Measurements from ENCODE around the gene MPPED1. TPM values are rescaled to one million over a fixed set of nuclear protein-coding genes. Genes with fewer than 3 reads are reported as not detected.

The MPPED1 gene
- total RNA-seq, 2 experiments from 2014 or later = not detected

DNA sequence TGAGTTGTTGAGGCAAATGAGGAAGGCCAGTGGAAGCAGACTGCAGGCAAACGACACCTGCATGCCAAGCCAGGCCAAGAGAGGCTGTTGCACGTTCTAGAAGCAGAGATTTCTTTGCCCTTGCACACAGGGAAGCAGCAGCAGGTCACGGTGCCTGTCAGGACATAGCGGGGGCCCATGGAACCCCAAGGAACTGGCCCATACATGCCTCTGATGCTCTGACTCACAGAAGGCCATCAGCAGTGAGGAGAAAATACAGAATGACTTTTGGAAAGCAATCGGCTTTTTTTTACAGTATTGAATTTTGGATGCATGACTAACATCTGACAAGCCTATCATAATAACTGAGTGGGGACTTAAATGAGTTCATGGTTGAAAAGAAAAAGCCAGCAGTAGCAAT is 123.9 kb downstream of the MPPED1 start:
- ChIA-PET CTCF (no interaction called here), POLR2A (no interaction called here)
- no peak overlapping the region for H3K27ac Mint-ChIP-seq
- H3K4me3 Mint-ChIP-seq = no peak overlapping the region
- no peaks in the 10 kb centered on the region for H3K36me3 Mint-ChIP-seq
- H3K9me3 Mint-ChIP-seq = no peaks in the 10 kb centered on the region
- intact Hi-C loops (cut with micrococcal nuclease) = no loop called here
- peaks cover 11% of the 10 kb centered on the region for H3K27me3 Mint-ChIP-seq
- H3K4me1 Mint-ChIP-seq (ENCODE audit: low read depth) = no peaks in the 10 kb centered on the region
- DNase-seq = no peak

DNA sequence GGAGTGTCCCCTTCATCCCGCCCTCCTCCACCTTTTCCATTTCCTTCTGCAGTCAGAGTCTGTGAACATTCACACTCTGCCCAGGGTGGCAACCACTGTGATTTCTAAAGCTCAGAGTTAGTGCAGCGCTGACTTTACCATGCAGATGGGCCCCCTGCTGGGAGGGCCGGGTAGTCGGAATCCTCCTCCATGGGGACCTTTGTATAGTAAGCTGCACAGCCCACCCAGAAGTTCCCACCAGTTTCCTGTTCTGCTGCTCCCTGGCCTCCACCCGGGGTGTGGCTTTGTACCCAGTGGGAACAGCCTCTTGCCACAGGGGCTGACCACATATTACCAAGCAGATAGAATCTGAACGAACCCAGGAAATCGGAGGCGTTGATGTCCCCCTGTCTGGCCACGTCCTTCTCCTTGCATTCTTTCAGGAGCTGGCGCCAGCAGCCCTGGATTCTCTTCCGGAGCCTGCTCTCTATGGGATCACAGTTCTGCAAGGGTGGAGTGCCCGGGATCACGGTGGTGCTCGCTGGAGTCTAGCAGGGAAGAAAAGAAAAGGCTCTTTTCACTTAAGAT is 125.3 kb downstream of the MPPED1 start:
- H3K36me3 Mint-ChIP-seq = no peaks in the 10 kb centered on the region
- ChIA-PET POLR2A (no interaction called here), CTCF (interaction anchor here (1.0 kb wide), 2 partner anchors 16 to 150 kb away, joined by 3 read pairs; no protein-coding TSS in a partner anchor)
- no peak overlapping the region for H3K4me3 Mint-ChIP-seq
- H3K27ac Mint-ChIP-seq = no peak overlapping the region
- intact Hi-C loops (cut with micrococcal nuclease) = no loop called here
- no peaks in the 10 kb centered on the region for H3K9me3 Mint-ChIP-seq
- peaks cover 16% of the 10 kb centered on the region for H3K27me3 Mint-ChIP-seq
- no peak for DNase-seq
- H3K4me1 Mint-ChIP-seq (ENCODE audit: low read depth) = no peaks in the 10 kb centered on the region

DNA sequence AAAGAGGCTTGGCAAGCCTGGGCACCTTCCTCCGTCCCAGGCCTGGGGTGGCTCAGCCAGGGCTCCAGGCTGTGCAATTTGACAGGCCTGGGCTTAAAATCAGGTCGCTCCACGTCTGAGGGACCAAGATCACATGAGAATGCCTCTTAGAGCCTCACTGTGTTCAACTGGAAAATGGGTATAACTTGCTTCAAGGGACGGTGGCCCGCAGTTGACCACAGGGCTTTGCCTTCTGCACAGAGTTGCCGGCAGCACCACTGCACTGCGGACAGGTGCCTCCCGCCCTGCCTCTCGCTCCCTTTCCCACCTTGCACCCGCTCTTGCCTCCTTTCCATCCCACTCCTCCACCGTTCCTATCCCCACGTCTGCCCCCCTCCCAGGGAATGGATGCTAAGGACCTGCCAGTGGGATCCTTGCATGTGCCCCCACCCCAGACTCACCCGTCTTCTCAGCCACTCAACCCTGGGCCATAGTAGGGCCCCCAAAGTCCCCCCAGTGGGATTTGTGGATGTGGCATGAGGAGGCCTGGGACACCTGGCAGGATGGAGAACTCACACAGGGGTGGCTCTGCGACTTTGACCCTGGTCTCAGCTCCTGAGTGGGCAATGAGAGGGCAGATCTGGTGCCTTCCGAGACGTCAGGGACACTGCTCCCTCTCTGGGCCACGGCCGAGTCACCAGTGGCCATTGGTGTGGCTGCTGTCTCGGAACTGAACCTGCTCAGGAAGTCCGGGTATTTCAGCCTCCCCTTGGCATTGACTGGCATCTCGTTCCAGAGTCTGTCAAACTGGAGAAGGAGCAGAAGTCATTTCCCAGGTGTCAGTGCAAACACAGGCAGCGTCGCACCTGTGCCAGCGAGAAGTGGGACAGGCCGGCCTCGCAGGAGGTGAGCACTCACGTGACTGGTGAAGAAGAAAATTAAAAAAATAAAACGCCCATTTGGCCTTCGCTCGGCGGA is 128.0 kb downstream of the MPPED1 start:
- POLR2A ChIA-PET = no interaction called here

DNA sequence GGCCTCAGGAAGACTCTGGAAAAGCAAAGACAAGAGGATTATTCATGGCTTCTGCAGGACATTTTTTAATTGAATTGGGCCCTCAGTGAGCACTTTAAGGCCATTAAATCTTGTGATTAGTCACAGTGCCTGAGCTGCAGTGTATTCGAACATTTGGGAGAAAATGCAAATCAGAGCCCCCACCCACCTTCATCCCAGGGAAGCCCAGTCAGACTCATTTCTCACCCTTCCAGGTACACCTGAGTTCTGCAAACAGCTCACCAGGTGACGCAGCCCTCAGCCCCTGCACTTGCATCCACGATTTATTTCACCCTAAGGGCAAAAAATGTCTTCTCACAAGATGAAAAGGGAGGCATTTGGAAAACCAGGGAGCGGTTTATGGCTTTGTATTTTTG is 128.7 kb downstream of the MPPED1 start:
- no peaks in the 10 kb centered on the region for H3K36me3 Mint-ChIP-seq
- H3K27me3 Mint-ChIP-seq = peaks cover 16% of the 10 kb centered on the region
- no peak overlapping the region for H3K27ac Mint-ChIP-seq
- H3K9me3 Mint-ChIP-seq = no peaks in the 10 kb centered on the region
- CTCF ChIA-PET = no interaction called here
- no peaks in the 10 kb centered on the region for H3K4me1 Mint-ChIP-seq (ENCODE audit: low read depth)
- no peak for DNase-seq
- intact Hi-C loops (cut with micrococcal nuclease) = no loop called here
- POLR2A ChIA-PET = no interaction called here
- no peak overlapping the region for H3K4me3 Mint-ChIP-seq

More for the DNA sequence above, 128.0 kb downstream of the MPPED1 start:
- H3K4me1 Mint-ChIP-seq (ENCODE audit: low read depth) = no peaks in the 10 kb centered on the region
- CTCF ChIA-PET = no interaction called here
- intact Hi-C loops (cut with micrococcal nuclease) = no loop called here
- no peak for DNase-seq
- H3K36me3 Mint-ChIP-seq = no peaks in the 10 kb centered on the region
- no peak overlapping the region for H3K27ac Mint-ChIP-seq
- H3K9me3 Mint-ChIP-seq = no peaks in the 10 kb centered on the region
- H3K4me3 Mint-ChIP-seq = no peak overlapping the region
- peaks cover 19% of the 10 kb centered on the region for H3K27me3 Mint-ChIP-seq

GRCh38 chr22:43541022-43541421 is 129.2 kb downstream of the MPPED1 start:
- no peaks in the 10 kb centered on the region for H3K9me3 Mint-ChIP-seq
- no peaks in the 10 kb centered on the region for H3K4me1 Mint-ChIP-seq (ENCODE audit: low read depth)
- no peak for DNase-seq
- CTCF ChIA-PET = no interaction called here
- intact Hi-C loops (cut with micrococcal nuclease) = no loop called here
- no peak overlapping the region for H3K27ac Mint-ChIP-seq
- POLR2A ChIA-PET = no interaction called here
- peaks cover 16% of the 10 kb centered on the region for H3K27me3 Mint-ChIP-seq
- no peaks in the 10 kb centered on the region for H3K36me3 Mint-ChIP-seq
- no peak overlapping the region for H3K4me3 Mint-ChIP-seq

GRCh38 chr22:43541462-43542407 is 129.9 kb downstream of the MPPED1 start:
- CTCF ChIA-PET = no interaction called here
- POLR2A ChIA-PET = no interaction called here
- Mint-ChIP-seq H3K27me3 (peaks cover 16% of the 10 kb centered on the region), H3K27ac (no peak overlapping the region), H3K9me3 (no peaks in the 10 kb centered on the region), H3K36me3 (no peaks in the 10 kb centered on the region), H3K4me1 (ENCODE audit: low read depth) (no peaks in the 10 kb centered on the region), H3K4me3 (no peak overlapping the region)
- no peak for DNase-seq
- intact Hi-C loops (cut with micrococcal nuclease) = no loop called here

DNA sequence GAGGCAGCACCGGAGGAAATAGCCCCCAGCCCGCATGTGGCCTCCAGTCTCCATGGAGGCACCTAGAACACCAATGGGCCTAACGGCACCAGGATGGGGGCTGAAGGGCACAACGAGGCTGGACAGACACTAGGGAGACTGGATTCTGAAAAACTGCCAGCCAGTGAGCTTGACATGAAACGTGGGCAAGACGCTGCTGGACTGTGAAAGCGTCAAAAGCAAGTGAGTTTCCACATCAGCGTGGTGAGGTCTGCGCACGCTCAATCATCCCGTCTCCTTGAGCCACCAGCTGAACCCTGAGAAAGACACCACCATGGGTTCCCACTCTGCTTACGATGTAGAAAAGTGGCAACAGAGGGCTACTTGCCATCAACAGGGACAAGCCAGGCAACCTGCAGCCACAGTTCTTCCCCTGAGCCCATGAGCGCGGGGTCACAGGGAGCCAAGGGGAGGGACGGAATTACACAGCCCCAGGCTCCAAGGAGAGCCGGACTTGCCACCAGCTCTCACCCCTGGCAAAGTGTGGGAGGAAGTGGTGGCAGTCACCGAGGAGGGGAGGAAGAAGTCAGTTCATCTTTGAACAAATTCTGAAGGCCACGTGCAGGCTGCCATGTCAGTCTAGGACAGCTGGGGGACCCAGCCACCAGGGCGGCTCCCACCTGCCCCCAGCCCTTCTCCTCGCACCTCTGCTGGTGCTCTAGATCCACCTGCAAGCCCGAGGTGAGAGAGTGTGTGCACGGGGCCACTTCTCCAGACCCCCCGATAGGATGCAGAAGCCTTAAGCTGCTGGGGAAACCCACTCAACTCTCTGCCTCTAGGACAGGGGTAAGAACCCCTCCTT is 131.1 kb downstream of the MPPED1 start:
- H3K27ac Mint-ChIP-seq = no peak overlapping the region
- H3K4me1 Mint-ChIP-seq (ENCODE audit: low read depth) = no peaks in the 10 kb centered on the region
- ChIA-PET POLR2A (no interaction called here), CTCF (no interaction called here)
- intact Hi-C loops (cut with micrococcal nuclease) = no loop called here
- no peaks in the 10 kb centered on the region for H3K36me3 Mint-ChIP-seq
- peaks cover 10% of the 10 kb centered on the region for H3K27me3 Mint-ChIP-seq
- DNase-seq = no peak
- no peak overlapping the region for H3K4me3 Mint-ChIP-seq
- no peaks in the 10 kb centered on the region for H3K9me3 Mint-ChIP-seq

GRCh38 chr22:43543522-43544288 is 131.9 kb downstream of the MPPED1 start:
- Mint-ChIP-seq H3K27me3 (peaks cover 8% of the 10 kb centered on the region), H3K36me3 (no peaks in the 10 kb centered on the region), H3K27ac (no peak overlapping the region), H3K4me3 (no peak overlapping the region), H3K9me3 (no peaks in the 10 kb centered on the region), H3K4me1 (ENCODE audit: low read depth) (no peaks in the 10 kb centered on the region)
- DNase-seq = no peak
- ChIA-PET POLR2A (no interaction called here), CTCF (interaction anchor here (0.7 kb wide), 1 partner anchor 69 kb away, joined by 3 read pairs; no protein-coding TSS in a partner anchor)
- intact Hi-C loops (cut with micrococcal nuclease) = no loop called here

GRCh38 chr22:43544289-43544673 is 132.5 kb downstream of the MPPED1 start:
- POLR2A ChIA-PET = no interaction called here
- Mint-ChIP-seq H3K27ac (no peak overlapping the region), H3K4me1 (ENCODE audit: low read depth) (no peaks in the 10 kb centered on the region), H3K4me3 (no peak overlapping the region), H3K9me3 (no peaks in the 10 kb centered on the region), H3K36me3 (no peaks in the 10 kb centered on the region), H3K27me3 (peaks cover 8% of the 10 kb centered on the region)
- DNase-seq = no peak
- intact Hi-C loops (cut with micrococcal nuclease) = no loop called here
- CTCF ChIA-PET = interaction anchor here (0.5 to 0.7 kb wide), 2 partner anchors 69 to 274 kb away, joined by 3 read pairs; no protein-coding TSS in a partner anchor

- CTCF ChIA-PET = interaction anchor here (1.1 kb wide), 1 partner anchor 17 kb away, joined by 3 read pairs; no protein-coding TSS in a partner anchor
- no peak overlapping the region for H3K4me3 Mint-ChIP-seq
- no peak for DNase-seq
Measured at GRCh38 chr22:43546186-43546585, 134.4 kb downstream of the MPPED1 start.

GRCh38 chr22:43550024-43550620 is 138.3 kb downstream of the MPPED1 start:
- Mint-ChIP-seq H3K9me3 (peaks cover 2% of the 10 kb centered on the region), H3K27me3 (peaks cover 5% of the 10 kb centered on the region), H3K4me1 (ENCODE audit: low read depth) (no peaks in the 10 kb centered on the region), H3K27ac (no peak overlapping the region), H3K36me3 (no peaks in the 10 kb centered on the region), H3K4me3 (no peak overlapping the region)
- intact Hi-C loops (cut with micrococcal nuclease) = no loop called here
- DNase-seq = no peak
- ChIA-PET POLR2A (no interaction called here), CTCF (interaction anchor here (0.7 kb wide), 1 partner anchor 334 kb away, joined by 3 read pairs; no protein-coding TSS in a partner anchor)

More at GRCh38 chr22:43546186-43546585, 134.4 kb downstream of the MPPED1 start:
- intact Hi-C loops (cut with micrococcal nuclease) = no loop called here
- POLR2A ChIA-PET = no interaction called here
- H3K27ac Mint-ChIP-seq = no peak overlapping the region
- no peaks in the 10 kb centered on the region for H3K36me3 Mint-ChIP-seq
- no peaks in the 10 kb centered on the region for H3K4me1 Mint-ChIP-seq (ENCODE audit: low read depth)
- H3K27me3 Mint-ChIP-seq = peaks cover 8% of the 10 kb centered on the region
- H3K9me3 Mint-ChIP-seq = no peaks in the 10 kb centered on the region
